ENCODE measurements around the gene SGSH.

The SGSH gene

DNA sequence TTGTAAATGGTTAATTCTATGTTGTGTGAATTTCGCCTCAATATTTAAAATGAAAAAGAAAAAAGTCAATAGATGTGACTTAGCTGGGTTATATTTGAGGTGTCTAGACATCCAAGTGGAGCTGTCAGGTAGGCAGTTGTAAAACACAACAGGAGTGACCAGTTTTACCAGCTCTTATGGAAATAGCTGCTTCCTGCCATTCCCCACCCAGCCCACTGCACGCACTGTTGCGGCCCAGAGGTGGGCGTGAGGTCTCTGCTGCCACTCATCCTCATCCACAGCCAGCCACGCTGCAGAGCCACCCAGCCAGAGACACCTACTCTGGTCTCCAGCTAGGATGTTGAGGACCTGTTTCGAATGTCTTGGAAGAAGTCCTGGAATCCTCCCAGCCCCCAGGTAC lies 53.7 kb downstream of the SGSH start:
- TF ChIP-seq, protein P1, sequence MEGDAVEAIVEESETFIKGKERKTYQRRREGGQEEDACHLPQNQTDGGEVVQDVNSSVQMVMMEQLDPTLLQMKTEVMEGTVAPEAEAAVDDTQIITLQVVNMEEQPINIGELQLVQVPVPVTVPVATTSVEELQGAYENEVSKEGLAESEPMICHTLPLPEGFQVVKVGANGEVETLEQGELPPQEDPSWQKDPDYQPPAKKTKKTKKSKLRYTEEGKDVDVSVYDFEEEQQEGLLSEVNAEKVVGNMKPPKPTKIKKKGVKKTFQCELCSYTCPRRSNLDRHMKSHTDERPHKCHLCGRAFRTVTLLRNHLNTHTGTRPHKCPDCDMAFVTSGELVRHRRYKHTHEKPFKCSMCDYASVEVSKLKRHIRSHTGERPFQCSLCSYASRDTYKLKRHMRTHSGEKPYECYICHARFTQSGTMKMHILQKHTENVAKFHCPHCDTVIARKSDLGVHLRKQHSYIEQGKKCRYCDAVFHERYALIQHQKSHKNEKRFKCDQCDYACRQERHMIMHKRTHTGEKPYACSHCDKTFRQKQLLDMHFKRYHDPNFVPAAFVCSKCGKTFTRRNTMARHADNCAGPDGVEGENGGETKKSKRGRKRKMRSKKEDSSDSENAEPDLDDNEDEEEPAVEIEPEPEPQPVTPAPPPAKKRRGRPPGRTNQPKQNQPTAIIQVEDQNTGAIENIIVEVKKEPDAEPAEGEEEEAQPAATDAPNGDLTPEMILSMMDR (IDR thresholded peaks at IDR 0.05; ENCODE audit: insufficient read depth, missing control alignments): no peak
- DNase-seq (ENCODE audit: insufficient read length, low spot score) (no peak), FAIRE-seq (no peak)

DNA sequence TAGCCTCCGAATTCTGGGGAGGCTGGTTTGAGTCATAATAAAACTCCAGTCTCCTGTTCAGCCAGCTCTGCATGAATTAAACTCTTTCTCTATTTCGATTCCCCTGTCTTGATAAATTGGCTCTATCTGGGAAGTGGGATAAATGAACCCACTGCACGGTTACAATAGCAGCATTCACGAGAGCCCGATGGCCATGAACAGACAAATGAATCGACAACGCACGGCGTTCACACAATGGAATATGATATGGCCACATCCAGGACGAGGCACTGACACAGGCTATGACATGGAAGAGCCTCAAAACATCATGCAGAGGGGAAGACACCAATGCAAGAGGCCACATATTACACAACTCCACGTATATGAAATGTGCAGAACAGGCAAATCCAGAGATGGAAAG lies 55.9 kb downstream of the SGSH start:
- DNase-seq (ENCODE audit: insufficient read length, low spot score) (no peak), FAIRE-seq (no peak)
- TF ChIP-seq, protein P1 (IDR thresholded peaks at IDR 0.05; ENCODE audit: insufficient read depth, missing control alignments): no peak

DNA sequence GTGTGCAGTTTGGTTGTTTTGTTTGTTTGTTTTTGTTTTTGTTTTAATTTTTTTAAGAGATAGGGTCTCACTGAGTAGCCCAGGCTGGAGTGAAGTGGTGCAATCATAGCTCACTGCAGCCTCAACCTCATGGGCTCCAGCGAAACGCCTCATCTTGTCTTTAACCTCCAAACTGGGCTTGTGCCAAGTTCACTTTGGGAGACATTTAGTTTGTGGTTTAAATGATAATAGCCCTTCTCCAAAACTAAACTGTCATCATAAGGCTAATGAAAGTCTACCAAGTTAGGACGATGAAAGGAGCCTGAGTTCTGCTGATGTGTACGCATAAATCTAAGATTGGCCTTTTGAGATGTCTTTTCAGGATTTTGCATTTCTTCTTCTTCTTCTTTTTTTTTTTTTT lies 56.8 kb downstream of the SGSH start:
- DNase-seq (ENCODE audit: insufficient read length, low spot score) (no peak), FAIRE-seq (no peak)
- TF ChIP-seq, protein P1 (IDR thresholded peaks at IDR 0.05; ENCODE audit: insufficient read depth, missing control alignments): no peak

DNA sequence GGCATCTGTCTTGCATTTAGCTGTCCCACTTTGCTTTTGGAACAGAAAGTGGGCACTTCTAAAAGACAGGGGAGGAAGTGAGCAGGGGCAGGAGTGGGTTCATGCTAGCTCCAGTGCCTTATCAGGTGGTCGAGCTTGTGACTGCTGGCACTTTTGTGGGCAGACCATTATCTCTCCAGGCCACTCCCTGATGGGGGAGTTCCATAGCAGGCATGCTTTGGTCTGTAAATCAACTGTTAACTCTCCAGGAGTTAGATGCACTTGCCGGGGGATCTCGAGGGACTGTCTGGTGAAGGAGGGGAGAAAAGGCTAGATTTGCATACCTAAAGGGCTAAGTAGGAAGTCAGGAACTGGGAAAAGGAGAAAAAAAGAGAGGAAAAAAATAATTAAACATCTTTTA lies 59.6 kb downstream of the SGSH start:
- no peak for DNase-seq (ENCODE audit: insufficient read length, low spot score)
- TF ChIP-seq, protein P1 (IDR thresholded peaks at IDR 0.05; ENCODE audit: insufficient read depth, missing control alignments): no peak
- no peak for FAIRE-seq

All from D721Med (cell line).